Measurements from ENCODE around the gene PTH2. TPM values are rescaled to one million over a fixed set of nuclear protein-coding genes. Genes with fewer than 3 reads are reported as not detected.

PTH2 gene
- polyA plus RNA-seq, 1 donor (not counting 4 experiments of a cell fraction or from before 2014, with no cell fraction given): not detected

DNA sequence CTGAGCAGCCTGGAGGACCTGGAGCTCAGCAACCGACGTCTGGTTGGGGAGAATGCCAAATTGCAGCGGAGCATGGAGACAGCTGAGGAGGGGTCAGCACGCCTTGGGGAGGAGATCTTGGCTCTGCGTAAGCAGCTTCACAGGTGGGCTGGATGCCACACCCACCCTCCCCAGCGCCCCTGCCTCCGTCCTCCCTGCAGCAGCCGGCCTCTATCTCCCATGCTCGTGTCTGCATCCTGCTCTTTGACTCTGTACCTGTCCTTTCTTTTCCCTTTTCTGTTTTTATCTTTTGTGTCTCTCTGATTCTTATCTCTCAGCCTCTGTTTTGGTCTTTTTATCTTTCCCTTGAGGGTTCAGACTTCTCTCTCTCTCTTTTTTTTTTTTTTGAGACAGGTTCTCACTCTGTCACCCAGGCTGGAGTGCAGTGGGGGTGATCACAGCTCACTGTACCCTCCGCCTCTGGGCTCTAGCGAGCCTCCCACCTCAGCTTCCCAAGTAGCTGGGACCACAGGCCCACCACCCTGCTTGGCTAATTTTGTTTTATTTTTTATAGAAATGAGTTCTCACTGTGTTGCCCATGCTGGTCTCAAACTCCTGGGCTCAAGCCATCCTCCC, 25.1 kb downstream of the PTH2 start:
- Histone ChIP-seq H3K36me3 (ENCODE audit: control insufficient read depth in 2 of 2, extremely low read depth in 1 of 2, insufficient read depth in 2 of 2, low read length in 2 of 2) (no peaks in the 10 kb centered on the region), H3K4me3 (ENCODE audit: control insufficient read depth in 2 of 3, extremely low read depth in 1 of 3, insufficient read depth in 2 of 3, low read depth in 1 of 3, low read length in 3 of 3) (no peak overlapping the region), H2AFZ (ENCODE audit: control insufficient read depth, low read length) (no peak overlapping the region), H3K4me2 (ENCODE audit: control insufficient read depth, extremely low read depth, insufficient read depth, low read depth, low read length) (no peak overlapping the region), H3K27ac (ENCODE audit: control insufficient read depth, insufficient read depth, low read length) (no peak overlapping the region), H3K4me1 (ENCODE audit: control insufficient read depth, extremely low read depth, insufficient read depth, low read length) (peaks cover 3% of the 10 kb centered on the region), H3K27me3 (ENCODE audit: control insufficient read depth, extremely low read depth, insufficient read depth, low read length) (peaks cover 10% of the 10 kb centered on the region), H3K9ac (ENCODE audit: control insufficient read depth, extremely low read depth, insufficient read depth, low read length) (no peak overlapping the region), H3K9me1 (ENCODE audit: control insufficient read depth, extremely low read depth, insufficient read depth, low read length) (no peaks in the 10 kb centered on the region), H3K79me2 (ENCODE audit: control insufficient read depth, insufficient read depth, low read length) (no peaks in the 10 kb centered on the region), H3K9me3 (ENCODE audit: control insufficient read depth, low read depth, low read length) (no peaks in the 10 kb centered on the region), H4K20me1 (ENCODE audit: control insufficient read depth, extremely low read depth, insufficient read depth, low read length) (no peaks in the 10 kb centered on the region)
- no peak for TF ChIP-seq EZH2 (IDR thresholded peaks at IDR 0.05; ENCODE audit: low read length)
- TF ChIP-seq, protein P1, sequence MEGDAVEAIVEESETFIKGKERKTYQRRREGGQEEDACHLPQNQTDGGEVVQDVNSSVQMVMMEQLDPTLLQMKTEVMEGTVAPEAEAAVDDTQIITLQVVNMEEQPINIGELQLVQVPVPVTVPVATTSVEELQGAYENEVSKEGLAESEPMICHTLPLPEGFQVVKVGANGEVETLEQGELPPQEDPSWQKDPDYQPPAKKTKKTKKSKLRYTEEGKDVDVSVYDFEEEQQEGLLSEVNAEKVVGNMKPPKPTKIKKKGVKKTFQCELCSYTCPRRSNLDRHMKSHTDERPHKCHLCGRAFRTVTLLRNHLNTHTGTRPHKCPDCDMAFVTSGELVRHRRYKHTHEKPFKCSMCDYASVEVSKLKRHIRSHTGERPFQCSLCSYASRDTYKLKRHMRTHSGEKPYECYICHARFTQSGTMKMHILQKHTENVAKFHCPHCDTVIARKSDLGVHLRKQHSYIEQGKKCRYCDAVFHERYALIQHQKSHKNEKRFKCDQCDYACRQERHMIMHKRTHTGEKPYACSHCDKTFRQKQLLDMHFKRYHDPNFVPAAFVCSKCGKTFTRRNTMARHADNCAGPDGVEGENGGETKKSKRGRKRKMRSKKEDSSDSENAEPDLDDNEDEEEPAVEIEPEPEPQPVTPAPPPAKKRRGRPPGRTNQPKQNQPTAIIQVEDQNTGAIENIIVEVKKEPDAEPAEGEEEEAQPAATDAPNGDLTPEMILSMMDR (optimal IDR thresholded peaks at IDR 0.05 in 1 of 3, IDR thresholded peaks at IDR 0.05 in 1 of 3, conservative IDR thresholded peaks at IDR 0.05 in 1 of 3; ENCODE audit: extremely low read depth in 1 of 3, insufficient read depth in 2 of 3, low read length in 3 of 3): no peak
- dilution Hi-C loops (cut with MboI; ENCODE audit: extremely low pct_ligation_motif_present, low sequenced_read_pairs): no loop called here
- DNase-seq (ENCODE audit: low read depth, low spot score) (no peak), FAIRE-seq (no peak)

DNA sequence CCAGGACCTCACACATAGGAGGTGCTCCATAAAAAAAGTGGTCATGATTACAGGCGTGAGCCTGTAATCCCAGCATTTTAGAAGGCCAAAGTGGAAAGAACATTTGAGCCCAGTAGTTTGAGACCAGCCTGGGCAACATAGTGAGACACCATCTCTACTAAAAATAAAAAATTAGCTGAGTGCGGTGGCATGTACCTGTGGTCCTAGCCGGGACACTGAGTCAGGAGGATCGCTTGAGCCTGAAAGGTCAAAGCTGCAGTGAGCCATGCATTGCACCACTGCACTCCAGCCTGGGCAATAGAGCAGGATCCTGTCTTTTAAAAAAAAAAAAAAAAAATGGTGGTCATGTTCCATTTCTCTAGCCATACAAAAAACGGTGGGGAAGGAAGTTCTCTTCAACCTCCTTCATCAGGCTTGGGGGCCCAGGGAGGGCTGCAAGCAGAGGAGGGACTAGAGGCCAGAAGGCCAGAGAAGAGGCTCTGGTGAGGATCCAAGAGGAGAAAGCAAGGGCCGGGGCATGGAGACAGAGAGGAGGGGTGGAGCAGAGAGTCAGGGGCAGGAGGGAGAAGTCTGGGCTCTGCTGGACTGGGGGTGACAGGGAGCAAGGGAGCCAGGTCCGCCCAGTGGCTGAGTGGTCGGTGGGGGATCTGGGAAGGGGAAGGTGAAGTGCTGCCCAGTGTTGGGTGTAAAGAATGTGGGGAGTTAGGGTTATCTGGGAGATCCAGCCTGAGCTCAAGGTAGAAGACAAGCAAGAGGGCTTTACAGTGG, 26.3 kb downstream of the PTH2 start:
- TF ChIP-seq EZH2 (IDR thresholded peaks at IDR 0.05; ENCODE audit: low read length): no peak
- TF ChIP-seq, protein P1 (optimal IDR thresholded peaks at IDR 0.05 in 1 of 3, IDR thresholded peaks at IDR 0.05 in 1 of 3, conservative IDR thresholded peaks at IDR 0.05 in 1 of 3; ENCODE audit: extremely low read depth in 1 of 3, insufficient read depth in 2 of 3, low read length in 3 of 3): no peak
- no peak overlapping the region for H3K4me3 ChIP-seq (ENCODE audit: control insufficient read depth in 2 of 3, extremely low read depth in 1 of 3, insufficient read depth in 2 of 3, low read depth in 1 of 3, low read length in 3 of 3)
- no peak for DNase-seq (ENCODE audit: low read depth, low spot score)
- no peak overlapping the region for H3K9ac ChIP-seq (ENCODE audit: control insufficient read depth, extremely low read depth, insufficient read depth, low read length)
- H3K27ac ChIP-seq (ENCODE audit: control insufficient read depth, insufficient read depth, low read length): no peak overlapping the region
- H3K4me1 ChIP-seq (ENCODE audit: control insufficient read depth, extremely low read depth, insufficient read depth, low read length): peaks cover 3% of the 10 kb centered on the region
- H4K20me1 ChIP-seq (ENCODE audit: control insufficient read depth, extremely low read depth, insufficient read depth, low read length): no peaks in the 10 kb centered on the region
- H3K9me3 ChIP-seq (ENCODE audit: control insufficient read depth, low read depth, low read length): no peaks in the 10 kb centered on the region
- H3K79me2 ChIP-seq (ENCODE audit: control insufficient read depth, insufficient read depth, low read length): no peaks in the 10 kb centered on the region
- no peaks in the 10 kb centered on the region for H3K36me3 ChIP-seq (ENCODE audit: control insufficient read depth in 2 of 2, extremely low read depth in 1 of 2, insufficient read depth in 2 of 2, low read length in 2 of 2)
- FAIRE-seq: no peak
- no peaks in the 10 kb centered on the region for H3K9me1 ChIP-seq (ENCODE audit: control insufficient read depth, extremely low read depth, insufficient read depth, low read length)
- peaks cover 10% of the 10 kb centered on the region for H3K27me3 ChIP-seq (ENCODE audit: control insufficient read depth, extremely low read depth, insufficient read depth, low read length)
- dilution Hi-C loops (cut with MboI; ENCODE audit: extremely low pct_ligation_motif_present, low sequenced_read_pairs): no loop called here
- no peak overlapping the region for H2AFZ ChIP-seq (ENCODE audit: control insufficient read depth, low read length)
- no peak overlapping the region for H3K4me2 ChIP-seq (ENCODE audit: control insufficient read depth, extremely low read depth, insufficient read depth, low read depth, low read length)

Data from keratinocyte (primary cell).